Measurements from ENCODE around the gene EPB41L5.

GRCh38 chr2:120221616-120222015 lies 208.7 kb downstream of the EPB41L5 start:
- no peak for TF ChIP-seq TARDBP (IDR thresholded peaks at IDR 0.05)
- TF ChIP-seq SP1 (IDR thresholded peaks at IDR 0.05), result no peak
- no peak for TF ChIP-seq BHLHE40 (IDR thresholded peaks at IDR 0.05; ENCODE audit: borderline replicate concordance)
- TF ChIP-seq PKNOX1 (IDR thresholded peaks at IDR 0.05), result no peak
- TF ChIP-seq FOXM1 (IDR thresholded peaks at IDR 0.05; ENCODE audit: borderline replicate concordance), result no peak
- TF ChIP-seq FOXA1 (IDR thresholded peaks at IDR 0.05), result no peak
- TF ChIP-seq SUZ12 (IDR thresholded peaks at IDR 0.05), result no peak
- no peak for TF ChIP-seq ELF4 (IDR thresholded peaks at IDR 0.05)
- no peak for TF ChIP-seq HDGF (IDR thresholded peaks at IDR 0.05; ENCODE audit: borderline replicate concordance)
- TF ChIP-seq L3MBTL2 (conservative IDR thresholded peaks at IDR 0.05), result no peak
- TF ChIP-seq FOXK2 (IDR thresholded peaks at IDR 0.05), result no peak

All from HEK293T (cell line).